Chondrocyte (in vitro differentiated cells): ENCODE results near the gene VIL1. TPM values are rescaled to one million over a fixed set of nuclear protein-coding genes. Genes with fewer than 3 reads are reported as not detected.
A peak's percentile ranks its signal among the peaks of the same experiment; 100 is the strongest.

Experiments used
- DNase-seq: peaks from one replicate; pipeline ENCODE4 v3.0.0; 2021; ENCODE audit warnings: mixed read lengths, low spot score
- H3K27ac Mint-ChIP-seq: one replicate; pipeline ENCODE4 v1.8.0; 2021; ENCODE audit warnings: mild to moderate bottlenecking, moderate library complexity, mixed read lengths; ENCODE audit not compliant: unreplicated experiment
- H3K27me3 Mint-ChIP-seq: 2 replicates; pipeline ENCODE4 v1.8.0; 2021; ENCODE audit warnings: low read depth, mixed read lengths
- H3K36me3 Mint-ChIP-seq: 2 replicates; pipeline ENCODE4 v1.8.0; 2021; ENCODE audit warnings: low read depth, mixed read lengths
- H3K4me1 Mint-ChIP-seq: 2 replicates; pipeline ENCODE4 v1.8.0; 2021; ENCODE audit warnings: low read depth, mild to moderate bottlenecking, mixed read lengths
- H3K4me3 Mint-ChIP-seq: one replicate; pipeline ENCODE4 v1.8.0; 2021; ENCODE audit warnings: mild to moderate bottlenecking, moderate library complexity, mixed read lengths; ENCODE audit not compliant: unreplicated experiment
- H3K9me3 Mint-ChIP-seq: 2 replicates; pipeline ENCODE4 v1.8.0; 2021; ENCODE audit warnings: low read depth, mixed read lengths
- total RNA-seq: library from RNA; stranded (reverse); gene quantifications from 3 replicates; pipeline ENCODE4 v1.2.1, GENCODE V29; 2021
- TF ChIP-seq, protein P1 (sequence below): fragments of 200-600 bp; sonication (generic); IDR thresholded peaks from 2 replicates; pipeline ENCODE4 v1.5.0; 2021; ENCODE audit warnings: antibody characterized with exemption, mild to moderate bottlenecking, moderate library complexity

VIL1 gene
- total RNA-seq, 1 donor from 2014 or later: not detected

DNA sequence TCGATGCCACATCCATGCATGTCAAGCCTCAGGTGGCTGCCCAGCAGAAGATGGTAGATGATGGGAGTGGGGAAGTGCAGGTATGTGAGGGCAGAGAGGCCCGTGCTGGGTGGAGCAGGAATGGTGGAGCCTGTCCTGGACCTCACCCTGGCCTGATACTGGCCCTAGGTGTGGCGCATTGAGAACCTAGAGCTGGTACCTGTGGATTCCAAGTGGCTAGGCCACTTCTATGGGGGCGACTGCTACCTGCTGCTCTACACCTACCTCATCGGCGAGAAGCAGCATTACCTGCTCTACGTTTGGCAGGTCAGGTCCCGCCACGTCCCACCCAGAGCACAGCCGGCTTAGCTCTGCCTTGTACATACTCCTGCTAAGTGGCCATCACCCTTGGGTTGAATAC is 13.0 kb downstream of the VIL1 start:
- Mint-ChIP-seq H3K9me3 (no peaks in the 10 kb centered on the region), H3K27ac (no peak overlapping the region), H3K36me3 (no peaks in the 10 kb centered on the region), H3K4me3 (no peak overlapping the region), H3K27me3 (peaks cover 6% of the 10 kb centered on the region), H3K4me1 (no peaks in the 10 kb centered on the region)
- TF ChIP-seq, protein P1, sequence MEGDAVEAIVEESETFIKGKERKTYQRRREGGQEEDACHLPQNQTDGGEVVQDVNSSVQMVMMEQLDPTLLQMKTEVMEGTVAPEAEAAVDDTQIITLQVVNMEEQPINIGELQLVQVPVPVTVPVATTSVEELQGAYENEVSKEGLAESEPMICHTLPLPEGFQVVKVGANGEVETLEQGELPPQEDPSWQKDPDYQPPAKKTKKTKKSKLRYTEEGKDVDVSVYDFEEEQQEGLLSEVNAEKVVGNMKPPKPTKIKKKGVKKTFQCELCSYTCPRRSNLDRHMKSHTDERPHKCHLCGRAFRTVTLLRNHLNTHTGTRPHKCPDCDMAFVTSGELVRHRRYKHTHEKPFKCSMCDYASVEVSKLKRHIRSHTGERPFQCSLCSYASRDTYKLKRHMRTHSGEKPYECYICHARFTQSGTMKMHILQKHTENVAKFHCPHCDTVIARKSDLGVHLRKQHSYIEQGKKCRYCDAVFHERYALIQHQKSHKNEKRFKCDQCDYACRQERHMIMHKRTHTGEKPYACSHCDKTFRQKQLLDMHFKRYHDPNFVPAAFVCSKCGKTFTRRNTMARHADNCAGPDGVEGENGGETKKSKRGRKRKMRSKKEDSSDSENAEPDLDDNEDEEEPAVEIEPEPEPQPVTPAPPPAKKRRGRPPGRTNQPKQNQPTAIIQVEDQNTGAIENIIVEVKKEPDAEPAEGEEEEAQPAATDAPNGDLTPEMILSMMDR: no peak
- DNase-seq: peak; percentile 49

DNA sequence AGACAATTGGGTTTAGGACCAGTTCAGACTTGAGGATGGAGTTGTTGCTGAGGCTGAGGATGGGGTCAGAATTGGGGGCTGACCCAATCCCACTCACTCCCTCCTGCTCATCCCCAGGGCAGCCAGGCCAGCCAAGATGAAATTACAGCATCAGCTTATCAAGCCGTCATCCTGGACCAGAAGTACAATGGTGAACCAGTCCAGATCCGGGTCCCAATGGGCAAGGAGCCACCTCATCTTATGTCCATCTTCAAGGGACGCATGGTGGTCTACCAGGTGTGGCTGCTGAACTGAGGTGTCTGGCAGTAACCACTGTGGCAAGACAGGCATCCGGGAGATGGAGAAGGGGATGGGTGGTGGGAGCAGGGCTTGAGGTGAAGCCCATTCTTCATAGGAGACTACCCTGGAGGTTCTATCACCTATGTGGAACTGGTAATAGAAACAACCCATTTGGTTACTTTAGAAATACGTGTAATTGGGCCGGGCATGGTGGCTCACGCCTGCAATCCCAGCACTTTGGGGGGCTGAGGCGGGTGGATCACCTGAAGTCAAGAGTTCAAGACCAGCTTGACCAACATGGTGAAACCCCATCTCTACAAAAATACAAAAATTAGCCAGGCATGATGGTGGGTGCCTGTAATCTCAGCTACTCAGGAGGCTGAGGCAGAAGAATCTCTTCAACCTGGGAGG is 13.9 kb downstream of the VIL1 start:
- Mint-ChIP-seq H3K9me3 (no peaks in the 10 kb centered on the region), H3K4me1 (no peaks in the 10 kb centered on the region), H3K27me3 (peaks cover 6% of the 10 kb centered on the region), H3K36me3 (no peaks in the 10 kb centered on the region), H3K4me3 (no peak overlapping the region), H3K27ac (no peak overlapping the region)
- TF ChIP-seq, protein P1: no peak
- peak; percentile 38 for DNase-seq

DNA sequence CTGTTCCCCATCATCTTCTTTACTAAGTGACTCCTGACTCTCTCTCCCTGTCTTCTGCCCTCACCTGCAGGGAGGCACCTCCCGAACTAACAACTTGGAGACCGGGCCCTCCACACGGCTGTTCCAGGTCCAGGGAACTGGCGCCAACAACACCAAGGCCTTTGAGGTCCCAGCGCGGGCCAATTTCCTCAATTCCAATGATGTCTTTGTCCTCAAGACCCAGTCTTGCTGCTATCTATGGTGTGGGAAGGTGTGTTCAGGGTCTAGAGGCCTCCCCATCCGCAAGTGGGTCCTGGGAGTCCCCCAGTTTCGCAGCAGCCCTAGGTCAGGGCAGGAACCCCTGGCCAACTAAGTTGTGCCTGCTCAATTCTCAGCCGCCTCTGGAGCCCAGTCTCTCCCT is 15.5 kb downstream of the VIL1 start:
- Mint-ChIP-seq H3K9me3 (no peaks in the 10 kb centered on the region), H3K4me1 (no peaks in the 10 kb centered on the region), H3K27ac (no peak overlapping the region), H3K36me3 (no peaks in the 10 kb centered on the region), H3K4me3 (no peak overlapping the region), H3K27me3 (peaks cover 6% of the 10 kb centered on the region)
- no peak for DNase-seq
- TF ChIP-seq, protein P1: no peak

DNA sequence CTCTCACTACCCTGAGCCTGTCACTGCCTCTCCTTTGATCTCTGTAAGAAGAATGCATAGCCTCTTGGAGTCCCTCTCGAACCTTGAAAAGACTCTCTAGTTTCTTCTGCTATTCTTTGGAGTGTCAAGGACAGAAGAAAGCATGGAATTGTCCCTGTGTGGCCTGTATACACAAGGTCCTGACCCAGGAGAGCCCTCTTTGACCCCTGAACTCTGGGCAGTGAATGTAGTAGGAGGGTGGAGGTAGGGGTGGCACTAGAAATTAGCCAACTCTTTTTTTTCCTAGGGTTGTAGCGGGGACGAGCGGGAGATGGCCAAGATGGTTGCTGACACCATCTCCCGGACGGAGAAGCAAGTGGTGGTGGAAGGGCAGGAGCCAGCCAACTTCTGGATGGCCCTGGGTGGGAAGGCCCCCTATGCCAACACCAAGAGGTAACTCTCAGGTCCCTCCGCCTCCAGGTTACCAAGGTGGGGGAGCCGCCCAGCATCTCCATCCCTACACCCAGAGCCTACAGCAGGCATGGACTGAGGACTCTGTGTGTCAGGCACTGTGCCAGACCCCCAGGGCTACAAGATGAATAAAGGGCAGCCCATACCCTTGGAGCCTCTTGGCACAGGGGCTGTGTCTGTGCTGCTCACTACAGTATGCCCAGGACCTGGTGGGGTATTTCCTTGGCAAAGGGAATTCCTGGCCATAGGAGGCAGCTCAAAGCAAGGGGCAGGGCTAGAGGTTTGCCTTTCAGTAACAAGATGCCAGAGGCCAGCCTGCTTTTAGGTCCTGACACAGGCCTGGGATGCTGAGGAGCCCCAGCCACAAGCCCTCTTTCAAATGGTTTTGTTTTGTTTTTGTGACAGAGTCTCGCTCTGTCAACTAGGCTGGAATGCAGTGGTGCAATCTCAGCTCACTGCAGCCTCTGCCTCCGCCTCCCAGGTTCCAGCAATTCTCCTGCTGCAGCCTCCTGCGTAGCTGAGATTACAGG is 16.4 kb downstream of the VIL1 start:
- Mint-ChIP-seq H3K27me3 (peaks cover 6% of the 10 kb centered on the region), H3K4me3 (no peak overlapping the region), H3K4me1 (no peaks in the 10 kb centered on the region), H3K36me3 (no peaks in the 10 kb centered on the region), H3K9me3 (no peaks in the 10 kb centered on the region), H3K27ac (no peak overlapping the region)
- DNase-seq: no peak
- TF ChIP-seq, protein P1: no peak

DNA sequence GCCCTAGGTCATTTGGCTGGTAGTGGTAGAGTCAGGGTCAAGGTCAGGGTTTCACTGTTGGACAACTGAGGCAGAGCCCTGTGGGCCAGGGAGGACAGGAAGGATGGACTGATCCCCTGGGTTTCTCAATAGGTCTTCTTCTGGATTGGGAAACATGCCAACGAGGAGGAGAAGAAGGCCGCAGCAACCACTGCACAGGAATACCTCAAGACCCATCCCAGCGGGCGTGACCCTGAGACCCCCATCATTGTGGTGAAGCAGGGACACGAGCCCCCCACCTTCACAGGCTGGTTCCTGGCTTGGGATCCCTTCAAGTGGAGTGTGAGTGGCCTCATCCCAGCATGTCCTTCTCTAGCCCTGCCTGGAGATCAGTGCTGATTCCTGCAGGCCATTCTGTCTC is 18.1 kb downstream of the VIL1 start:
- H3K4me3 Mint-ChIP-seq: no peak overlapping the region
- no peak for DNase-seq
- TF ChIP-seq, protein P1: no peak
- no peak overlapping the region for H3K27ac Mint-ChIP-seq
- no peaks in the 10 kb centered on the region for H3K4me1 Mint-ChIP-seq
- peaks cover 6% of the 10 kb centered on the region for H3K27me3 Mint-ChIP-seq
- no peaks in the 10 kb centered on the region for H3K9me3 Mint-ChIP-seq
- no peaks in the 10 kb centered on the region for H3K36me3 Mint-ChIP-seq
